Stimulated activated CD4-positive, alpha-beta T cell treated with anti-CD3 and anti-CD28 coated beads, TNF-alpha, amount 100 ng/mL, for 24 hours (primary cell): ENCODE results near the gene SLC25A43.
A peak's percentile ranks its signal among the peaks of the same experiment; 100 is the strongest.
"Not testable (repeated sequence)": the region's sequence is repeated elsewhere in the genome, so short reads cannot be mapped to it uniquely, and the experiment has no call there.

Source experiments
- DNase-seq, 3 experiments: peaks; one replicate each; pipeline ENCODE4 v3.0.0-alpha.2; 2020; ENCODE audit warnings: low read depth in 3 of 3

Gene SLC25A43

GRCh38 chrX:119410027-119410819 lies 11.1 kb downstream of the SLC25A43 start:
- no peak for DNase-seq

DNA sequence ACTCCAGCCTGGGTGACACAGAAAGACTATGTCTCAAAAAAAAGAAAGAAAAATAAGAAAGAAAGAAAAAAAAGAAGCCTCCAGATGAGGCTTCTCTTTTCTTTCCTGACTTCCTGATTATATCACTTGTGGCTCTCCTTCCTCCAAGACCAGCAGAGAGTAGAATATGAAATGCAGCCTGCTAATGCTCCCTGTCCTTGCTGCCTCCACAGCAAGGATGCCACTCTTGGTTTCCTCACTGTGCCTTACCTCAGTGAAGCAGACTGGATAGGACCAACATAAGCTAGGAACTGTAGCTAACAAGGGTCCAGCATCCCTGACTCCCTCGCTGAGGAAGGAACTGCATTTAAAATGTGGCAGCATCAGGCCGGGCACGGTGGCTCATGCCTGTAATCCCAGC lies 11.7 kb downstream of the SLC25A43 start:
- DNase-seq: no peak

GRCh38 chrX:119411959-119412358 lies 12.8 kb downstream of the SLC25A43 start:
- no peak for DNase-seq

- DNase-seq: no peak
These were observed 18.2 kb downstream of the SLC25A43 start for GRCh38 chrX:119417376-119417775.

- no peak for DNase-seq
These were observed 18.7 kb downstream of the SLC25A43 start for GRCh38 chrX:119417842-119418241.

GRCh38 chrX:119419146-119419545 lies 20.0 kb downstream of the SLC25A43 start:
- DNase-seq: no peak

- DNase-seq: no peak
These were observed 20.8 kb downstream of the SLC25A43 start for GRCh38 chrX:119419898-119420297.

- DNase-seq: no peak
These were observed 22.0 kb downstream of the SLC25A43 start for GRCh38 chrX:119421016-119421705.

DNA sequence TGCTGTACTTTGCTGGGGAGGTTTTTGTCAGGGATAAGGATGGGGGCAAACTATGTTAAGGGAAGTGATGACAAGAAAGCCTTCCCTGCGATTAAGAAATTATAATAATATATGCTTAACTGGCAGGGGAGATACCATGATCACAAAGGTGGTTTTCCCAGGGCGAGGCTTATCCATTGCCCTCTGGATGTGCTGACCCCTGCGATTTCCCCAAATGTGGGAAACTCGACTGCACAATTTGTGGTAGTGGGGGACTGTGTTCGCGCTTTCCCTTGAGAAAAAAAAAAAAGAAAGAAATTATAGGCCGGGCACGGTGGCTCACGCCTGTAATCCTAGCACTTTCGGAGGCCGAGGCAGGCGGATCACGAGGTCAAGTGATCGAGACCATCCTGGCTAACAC lies 24.5 kb downstream of the SLC25A43 start:
- DNase-seq: no peak

GRCh38 chrX:119424999-119425398 lies 25.9 kb downstream of the SLC25A43 start:
- DNase-seq: no peak

- DNase-seq: no peak
These were observed 28.1 kb downstream of the SLC25A43 start for GRCh38 chrX:119427024-119427794.

- DNase-seq: no peak
These were observed 28.7 kb downstream of the SLC25A43 start for GRCh38 chrX:119427795-119428185.

GRCh38 chrX:119429471-119429870 lies 30.3 kb downstream of the SLC25A43 start:
- DNase-seq: no peak

GRCh38 chrX:119441295-119441694 lies 42.2 kb downstream of the SLC25A43 start:
- DNase-seq: not testable (repeated sequence)

DNA sequence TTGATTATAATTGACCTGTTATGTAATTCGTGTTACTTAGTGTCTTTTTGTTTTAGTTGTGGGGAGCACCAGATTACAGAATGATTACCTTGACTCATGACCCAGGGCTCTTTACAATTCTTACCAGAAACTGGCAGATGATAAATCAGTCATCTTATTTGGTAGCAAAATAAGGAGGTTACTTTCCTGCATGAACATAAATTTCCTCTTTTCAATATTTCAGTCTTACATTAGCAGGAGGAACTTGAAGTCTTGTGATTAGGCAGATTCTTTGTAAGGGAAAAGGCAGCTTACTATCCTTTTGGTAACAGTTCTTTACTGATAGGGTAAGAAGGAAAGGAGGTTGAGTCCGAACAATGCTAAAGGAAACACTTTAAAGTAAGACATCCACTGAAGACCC lies 43.1 kb downstream of the SLC25A43 start:
- DNase-seq: no peak

GRCh38 chrX:119453202-119453601 lies 54.1 kb downstream of the SLC25A43 start:
- no peak for DNase-seq

- no peak for DNase-seq
These were observed 56.1 kb downstream of the SLC25A43 start for GRCh38 chrX:119455264-119455663.

DNA sequence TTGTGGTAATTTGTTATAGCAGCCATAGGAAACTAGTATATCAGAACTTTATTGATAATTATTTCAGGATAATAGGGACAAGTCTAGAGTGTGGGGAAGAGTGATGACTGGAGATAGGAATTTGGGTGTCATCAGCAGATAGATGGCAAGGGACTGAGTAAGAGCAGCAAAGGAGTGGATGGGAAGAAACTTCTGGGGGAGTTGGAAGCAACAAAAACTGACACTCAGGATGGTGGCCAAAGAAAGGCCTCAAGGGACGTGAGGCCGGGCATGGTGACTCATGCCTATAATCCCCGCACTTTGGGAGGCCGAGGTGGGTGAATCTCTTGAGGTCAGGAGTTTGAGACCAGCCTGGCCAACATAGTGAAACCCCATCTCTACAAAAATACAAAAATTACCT lies 60.0 kb downstream of the SLC25A43 start:
- no peak for DNase-seq

- no peak for DNase-seq
These were observed 66.4 kb downstream of the SLC25A43 start for GRCh38 chrX:119465555-119465954.

DNA sequence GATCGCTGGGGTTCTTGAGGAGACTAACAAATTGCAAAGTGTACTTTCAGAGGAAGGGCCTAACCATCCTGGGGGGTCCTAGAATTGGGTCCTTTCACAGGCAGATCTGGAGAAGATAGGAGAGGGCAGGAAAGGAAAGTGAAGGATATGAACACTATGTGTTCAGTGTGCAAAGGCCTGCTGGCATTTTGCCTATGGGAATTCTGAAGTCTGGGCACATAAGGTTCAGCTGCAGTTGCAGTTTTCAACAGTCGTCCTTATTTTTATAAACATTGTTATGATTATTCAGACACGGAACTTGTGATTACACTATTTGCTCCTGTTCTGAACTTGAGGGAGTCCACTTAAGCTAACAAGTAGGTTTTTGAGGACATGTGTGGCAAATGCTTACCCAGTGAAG lies 67.8 kb downstream of the SLC25A43 start:
- no peak for DNase-seq

GRCh38 chrX:119467433-119467832 lies 68.3 kb downstream of the SLC25A43 start:
- no peak for DNase-seq

DNA sequence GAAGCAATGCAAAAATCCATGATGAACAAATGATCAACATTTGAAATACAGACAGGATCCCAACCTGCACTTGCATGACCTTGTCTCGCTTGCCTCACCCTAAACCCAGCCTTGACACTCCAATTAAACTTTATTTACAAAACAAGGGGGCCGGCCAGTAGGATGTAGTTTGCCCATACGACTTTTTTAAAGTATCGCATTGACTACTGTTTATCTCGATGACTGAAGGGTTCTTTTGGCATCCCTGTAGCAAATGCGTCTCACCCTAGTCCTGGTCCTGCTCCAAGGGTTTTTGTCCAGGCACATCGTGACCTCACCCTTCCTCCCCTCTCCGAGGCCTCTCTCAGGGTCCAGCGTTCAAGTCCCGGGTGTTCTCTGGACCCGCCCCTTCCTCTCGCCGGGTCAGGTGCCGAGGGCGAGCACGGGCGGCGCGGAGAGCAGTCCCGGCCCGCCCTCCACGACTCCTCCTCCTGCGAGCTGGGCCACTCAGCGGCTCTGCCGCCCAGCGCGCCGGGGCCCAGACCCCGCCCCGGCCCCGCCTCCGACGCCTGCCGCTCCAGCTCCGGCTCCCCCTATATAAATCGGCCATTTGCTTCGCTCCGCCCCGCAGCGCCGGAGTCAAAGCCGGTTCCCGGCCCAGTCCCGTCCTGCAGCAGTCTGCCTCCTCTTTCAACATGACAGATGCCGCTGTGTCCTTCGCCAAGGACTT lies 68.9 kb downstream of the SLC25A43 start, which contains the start of gene SLC25A5:
SLC25A5 (plus strand) TSS at position 603 of the 709 bp plus-strand sequence; CDS start at position 675, 72 bp downstream.
- peak; percentile 53 to 79 (median 60) for DNase-seq
